ENCODE data around the gene GFAP.

DNA sequence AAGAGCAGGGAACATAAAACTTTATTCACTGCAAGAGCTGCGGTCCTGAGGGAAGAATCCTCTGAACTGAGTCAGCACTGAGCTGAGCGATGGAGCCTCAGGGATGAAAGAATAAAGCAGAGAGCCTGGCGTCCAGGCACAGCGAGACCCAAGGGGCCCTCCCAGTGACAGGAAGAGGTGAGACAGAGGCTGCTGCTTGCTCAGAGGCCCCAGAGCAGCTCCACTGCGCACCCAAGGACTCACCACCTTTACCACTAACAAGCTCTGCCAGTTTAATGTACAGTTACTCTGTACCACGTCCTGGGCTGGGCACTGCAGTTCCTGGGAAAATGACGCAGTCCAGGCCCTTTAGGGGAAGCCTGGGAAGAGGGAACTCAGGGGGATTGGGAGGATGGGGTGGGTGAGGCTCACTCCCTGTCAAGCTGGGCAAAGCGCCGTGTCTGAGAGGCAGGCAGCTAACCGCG, 5.6 kb downstream of the GFAP start:
- TF ChIP-seq, protein P1, sequence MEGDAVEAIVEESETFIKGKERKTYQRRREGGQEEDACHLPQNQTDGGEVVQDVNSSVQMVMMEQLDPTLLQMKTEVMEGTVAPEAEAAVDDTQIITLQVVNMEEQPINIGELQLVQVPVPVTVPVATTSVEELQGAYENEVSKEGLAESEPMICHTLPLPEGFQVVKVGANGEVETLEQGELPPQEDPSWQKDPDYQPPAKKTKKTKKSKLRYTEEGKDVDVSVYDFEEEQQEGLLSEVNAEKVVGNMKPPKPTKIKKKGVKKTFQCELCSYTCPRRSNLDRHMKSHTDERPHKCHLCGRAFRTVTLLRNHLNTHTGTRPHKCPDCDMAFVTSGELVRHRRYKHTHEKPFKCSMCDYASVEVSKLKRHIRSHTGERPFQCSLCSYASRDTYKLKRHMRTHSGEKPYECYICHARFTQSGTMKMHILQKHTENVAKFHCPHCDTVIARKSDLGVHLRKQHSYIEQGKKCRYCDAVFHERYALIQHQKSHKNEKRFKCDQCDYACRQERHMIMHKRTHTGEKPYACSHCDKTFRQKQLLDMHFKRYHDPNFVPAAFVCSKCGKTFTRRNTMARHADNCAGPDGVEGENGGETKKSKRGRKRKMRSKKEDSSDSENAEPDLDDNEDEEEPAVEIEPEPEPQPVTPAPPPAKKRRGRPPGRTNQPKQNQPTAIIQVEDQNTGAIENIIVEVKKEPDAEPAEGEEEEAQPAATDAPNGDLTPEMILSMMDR (conservative IDR thresholded peaks at IDR 0.05): no peak
- no peak for TF ChIP-seq ZFX (IDR thresholded peaks at IDR 0.05)
